ENCODE data around the gene NPAS1. TPM values are rescaled to one million over a fixed set of nuclear protein-coding genes. Genes with fewer than 3 reads are reported as not detected.
A peak's percentile ranks its signal among the peaks of the same experiment; 100 is the strongest.
"Not testable (repeated sequence)": the region's sequence is repeated elsewhere in the genome, so short reads cannot be mapped to it uniquely, and the experiment has no call there.

The NPAS1 gene
- total and polyA plus RNA-seq, 9 donors = 0.31 to 7.1 (median 2.1) TPM

GRCh38 chr19:47075941-47076340 lies 56.3 kb downstream of the NPAS1 start:
- H3K27me3 ChIP-seq (ENCODE audit: control insufficient read depth, insufficient read depth, low read length) = no peaks in the 10 kb centered on the region
- 74% methylated on average over 5 of the region's 13 CpGs for WGBS (ENCODE audit: insufficient coverage)
- H3K4me1 ChIP-seq (ENCODE audit: control insufficient read depth, insufficient read depth, low read length) = no peaks in the 10 kb centered on the region
- H3K36me3 ChIP-seq (ENCODE audit: control insufficient read depth, insufficient read depth, low read length) = peaks cover 78% of the 10 kb centered on the region
- no peak overlapping the region for H3K4me3 ChIP-seq (ENCODE audit: low read length)
- H3K9me3 ChIP-seq (replicated peaks; ENCODE audit: control insufficient read depth, low read depth, low read length) = no peaks in the 10 kb centered on the region
- DNase-seq = no peak
- no peak overlapping the region for H3K27ac ChIP-seq (ENCODE audit: low read length)

GRCh38 chr19:47078351-47078750 lies 58.7 kb downstream of the NPAS1 start:
- not testable (repeated sequence) for H3K4me3 ChIP-seq (ENCODE audit: low read length); H3K4me1 ChIP-seq (ENCODE audit: control insufficient read depth, insufficient read depth, low read length); DNase-seq; H3K27me3 ChIP-seq (ENCODE audit: control insufficient read depth, insufficient read depth, low read length); H3K9me3 ChIP-seq (replicated peaks; ENCODE audit: control insufficient read depth, low read depth, low read length); H3K27ac ChIP-seq (ENCODE audit: low read length)
- H3K36me3 ChIP-seq (ENCODE audit: control insufficient read depth, insufficient read depth, low read length) = peaks cover 85% of the 10 kb centered on the region
- WGBS (ENCODE audit: insufficient coverage) = over 99% methylated on average over 12 of the region's 13 CpGs

GRCh38 chr19:47081095-47081494 lies 61.5 kb downstream of the NPAS1 start:
- WGBS (ENCODE audit: insufficient coverage) = 80% methylated on average over 5 of the region's 6 CpGs
- Histone ChIP-seq H3K9me3 (replicated peaks; ENCODE audit: control insufficient read depth, low read depth, low read length) (no peaks in the 10 kb centered on the region), H3K27ac (ENCODE audit: low read length) (no peak overlapping the region), H3K27me3 (ENCODE audit: control insufficient read depth, insufficient read depth, low read length) (no peaks in the 10 kb centered on the region), H3K36me3 (ENCODE audit: control insufficient read depth, insufficient read depth, low read length) (peaks cover 87% of the 10 kb centered on the region), H3K4me3 (ENCODE audit: low read length) (no peak overlapping the region), H3K4me1 (ENCODE audit: control insufficient read depth, insufficient read depth, low read length) (no peaks in the 10 kb centered on the region)
- no peak for DNase-seq

- H3K36me3 ChIP-seq (ENCODE audit: control insufficient read depth, insufficient read depth, low read length) = peaks cover 85% of the 10 kb centered on the region
- WGBS (ENCODE audit: insufficient coverage) = 100% methylated on average over 2 of the region's 5 CpGs
- no peaks in the 10 kb centered on the region for H3K9me3 ChIP-seq (replicated peaks; ENCODE audit: control insufficient read depth, low read depth, low read length)
- H3K27me3 ChIP-seq (ENCODE audit: control insufficient read depth, insufficient read depth, low read length) = no peaks in the 10 kb centered on the region
- DNase-seq = no peak
- no peak overlapping the region for H3K4me3 ChIP-seq (ENCODE audit: low read length)
- H3K27ac ChIP-seq (ENCODE audit: low read length) = no peak overlapping the region
- H3K4me1 ChIP-seq (ENCODE audit: control insufficient read depth, insufficient read depth, low read length) = no peaks in the 10 kb centered on the region
Observed at GRCh38 chr19:47082493-47082892, 62.9 kb downstream of the NPAS1 start.

- Histone ChIP-seq H3K4me3 (ENCODE audit: low read length) (no peak overlapping the region), H3K9me3 (replicated peaks; ENCODE audit: control insufficient read depth, low read depth, low read length) (no peaks in the 10 kb centered on the region), H3K27me3 (ENCODE audit: control insufficient read depth, insufficient read depth, low read length) (no peaks in the 10 kb centered on the region), H3K36me3 (ENCODE audit: control insufficient read depth, insufficient read depth, low read length) (peaks cover 93% of the 10 kb centered on the region), H3K27ac (ENCODE audit: low read length) (no peak overlapping the region), H3K4me1 (ENCODE audit: control insufficient read depth, insufficient read depth, low read length) (no peaks in the 10 kb centered on the region)
- WGBS (ENCODE audit: insufficient coverage) = 88% methylated on average over 11 of the region's 24 CpGs
- no peak for DNase-seq
Observed at GRCh38 chr19:47084879-47085439, 65.3 kb downstream of the NPAS1 start.

GRCh38 chr19:47086280-47086679 lies 66.6 kb downstream of the NPAS1 start:
- Histone ChIP-seq H3K27ac (ENCODE audit: low read length) (no peak overlapping the region), H3K4me1 (ENCODE audit: control insufficient read depth, insufficient read depth, low read length) (no peaks in the 10 kb centered on the region), H3K27me3 (ENCODE audit: control insufficient read depth, insufficient read depth, low read length) (no peaks in the 10 kb centered on the region), H3K36me3 (ENCODE audit: control insufficient read depth, insufficient read depth, low read length) (peaks cover 90% of the 10 kb centered on the region), H3K9me3 (replicated peaks; ENCODE audit: control insufficient read depth, low read depth, low read length) (no peaks in the 10 kb centered on the region), H3K4me3 (ENCODE audit: low read length) (no peak overlapping the region)
- no peak for DNase-seq
- 81% methylated on average over 15 of the region's 17 CpGs for WGBS (ENCODE audit: insufficient coverage)

- Histone ChIP-seq H3K4me1 (ENCODE audit: control insufficient read depth, insufficient read depth, low read length) (peaks cover 14% of the 10 kb centered on the region), H3K4me3 (ENCODE audit: low read length) (no peak overlapping the region), H3K27ac (ENCODE audit: low read length) (no peak overlapping the region), H3K36me3 (ENCODE audit: control insufficient read depth, insufficient read depth, low read length) (peaks cover 86% of the 10 kb centered on the region), H3K9me3 (replicated peaks; ENCODE audit: control insufficient read depth, low read depth, low read length) (no peaks in the 10 kb centered on the region), H3K27me3 (ENCODE audit: control insufficient read depth, insufficient read depth, low read length) (no peaks in the 10 kb centered on the region)
- no peak for DNase-seq
- 95% methylated on average over 14 of the region's 21 CpGs for WGBS (ENCODE audit: insufficient coverage)
Observed at GRCh38 chr19:47089767-47090350, 70.2 kb downstream of the NPAS1 start.

- no peaks in the 10 kb centered on the region for H3K27me3 ChIP-seq (ENCODE audit: control insufficient read depth, insufficient read depth, low read length)
- H3K9me3 ChIP-seq (replicated peaks; ENCODE audit: control insufficient read depth, low read depth, low read length) = no peaks in the 10 kb centered on the region
- H3K4me1 ChIP-seq (ENCODE audit: control insufficient read depth, insufficient read depth, low read length) = peaks cover 44% of the 10 kb centered on the region
- WGBS (ENCODE audit: insufficient coverage) = 83% methylated on average over 4 of the region's 5 CpGs
- peak overlapping the region; percentile 38 for H3K27ac ChIP-seq (ENCODE audit: low read length)
- no peak for DNase-seq
- peaks cover 73% of the 10 kb centered on the region for H3K36me3 ChIP-seq (ENCODE audit: control insufficient read depth, insufficient read depth, low read length)
- no peak overlapping the region for H3K4me3 ChIP-seq (ENCODE audit: low read length)
Observed at GRCh38 chr19:47093254-47093653, 73.6 kb downstream of the NPAS1 start.

- H3K4me3 ChIP-seq (ENCODE audit: low read length) = no peak overlapping the region
- peaks cover 49% of the 10 kb centered on the region for H3K4me1 ChIP-seq (ENCODE audit: control insufficient read depth, insufficient read depth, low read length)
- WGBS (ENCODE audit: insufficient coverage) = 67% methylated on average over 6 of the region's 10 CpGs
- DNase-seq = no peak
- H3K27me3 ChIP-seq (ENCODE audit: control insufficient read depth, insufficient read depth, low read length) = no peaks in the 10 kb centered on the region
- H3K9me3 ChIP-seq (replicated peaks; ENCODE audit: control insufficient read depth, low read depth, low read length) = no peaks in the 10 kb centered on the region
- peak overlapping the region; percentile 43 for H3K27ac ChIP-seq (ENCODE audit: low read length)
- H3K36me3 ChIP-seq (ENCODE audit: control insufficient read depth, insufficient read depth, low read length) = peaks cover 68% of the 10 kb centered on the region
Observed at GRCh38 chr19:47093841-47094240, 74.2 kb downstream of the NPAS1 start.

GRCh38 chr19:47094557-47095475 lies 75.2 kb downstream of the NPAS1 start:
- Histone ChIP-seq H3K27me3 (ENCODE audit: control insufficient read depth, insufficient read depth, low read length) (no peaks in the 10 kb centered on the region), H3K4me1 (ENCODE audit: control insufficient read depth, insufficient read depth, low read length) (peaks cover 54% of the 10 kb centered on the region), H3K36me3 (ENCODE audit: control insufficient read depth, insufficient read depth, low read length) (peaks cover 61% of the 10 kb centered on the region), H3K9me3 (replicated peaks; ENCODE audit: control insufficient read depth, low read depth, low read length) (no peaks in the 10 kb centered on the region), H3K27ac (ENCODE audit: low read length) (peak overlapping the region; percentile 43), H3K4me3 (ENCODE audit: low read length) (no peak overlapping the region)
- no peak for DNase-seq
- WGBS (ENCODE audit: insufficient coverage) = 64% methylated on average over 9 of the region's 15 CpGs
